ENCODE data around the gene CEP68.

CEP68 gene

GRCh38 chr2:65134158-65134557 lies 77.9 kb downstream of the CEP68 start:
- no peaks in the 10 kb centered on the region for H3K4me1 ChIP-seq (ENCODE audit: control insufficient read depth, insufficient read depth, low read length)
- no peaks in the 10 kb centered on the region for H3K27me3 ChIP-seq (ENCODE audit: control insufficient read depth, insufficient read depth, low read length)
- H3K9ac ChIP-seq (ENCODE audit: low read length), result no peak overlapping the region
- H3K36me3 ChIP-seq (ENCODE audit: control insufficient read depth, insufficient read depth, low read length), result no peaks in the 10 kb centered on the region
- no peak overlapping the region for H3K4me3 ChIP-seq (ENCODE audit: low read length)
- no peak overlapping the region for H3K27ac ChIP-seq (ENCODE audit: low read depth, low read length)

- Histone ChIP-seq H3K27ac (ENCODE audit: low read depth, low read length) (no peak overlapping the region), H3K4me1 (ENCODE audit: control insufficient read depth, insufficient read depth, low read length) (no peaks in the 10 kb centered on the region), H3K4me3 (ENCODE audit: low read length) (no peak overlapping the region), H3K36me3 (ENCODE audit: control insufficient read depth, insufficient read depth, low read length) (no peaks in the 10 kb centered on the region), H3K9ac (ENCODE audit: low read length) (no peak overlapping the region), H3K27me3 (ENCODE audit: control insufficient read depth, insufficient read depth, low read length) (no peaks in the 10 kb centered on the region)
Measured at GRCh38 chr2:65136253-65136652, 80.0 kb downstream of the CEP68 start.
